HG03097 (cell line): ENCODE measurements around the gene TWSG1.
"Not testable (repeated sequence)": the region's sequence is repeated elsewhere in the genome, so short reads cannot be mapped to it uniquely, and the experiment has no call there.

Experiments
- ATAC-seq: cut with Tn5 transposase; IDR thresholded peaks from one replicate; pipeline ENCODE4 v1.9.1; 2021; ENCODE audit not compliant: unreplicated experiment, low FRiP score

Gene TWSG1

DNA sequence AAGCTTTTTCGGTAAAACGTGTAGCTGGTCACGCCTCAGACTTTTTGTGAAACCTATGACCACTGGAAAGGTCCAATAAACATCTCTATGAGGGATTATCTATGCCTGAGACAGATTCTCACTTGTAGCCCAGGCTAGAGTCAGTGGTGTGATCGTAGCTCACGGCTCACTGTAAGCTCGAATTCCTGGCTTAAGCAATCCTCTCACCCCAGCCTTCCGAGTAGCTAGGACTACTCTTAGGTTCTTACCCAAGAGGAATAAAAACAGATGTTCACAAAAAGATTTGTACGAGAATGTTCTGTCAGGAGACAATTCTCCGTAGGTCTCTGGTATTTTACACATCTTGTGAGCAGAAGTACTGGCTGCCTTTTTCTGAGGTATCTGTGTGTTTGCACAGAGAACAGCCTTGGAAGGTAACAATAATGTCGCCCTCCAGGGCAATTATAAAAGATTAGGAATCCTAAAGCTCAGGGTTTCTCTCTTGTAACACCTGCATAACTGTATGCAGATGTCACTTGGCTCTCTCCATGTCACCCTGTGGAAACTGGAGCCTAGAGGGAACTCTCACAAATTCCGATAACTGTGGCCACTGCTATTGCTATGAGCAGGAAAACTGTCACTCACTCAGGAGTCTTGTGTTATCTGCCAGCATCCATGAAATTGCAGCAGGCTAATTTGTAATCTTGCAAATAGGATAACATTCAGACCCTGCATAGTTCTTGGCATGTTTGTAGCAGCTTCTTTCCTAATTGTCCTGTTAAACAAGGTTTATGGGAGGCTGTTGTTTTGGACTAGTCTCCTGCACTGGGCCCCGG lies 115.2 kb downstream of the TWSG1 start:
- ATAC-seq: no peak

DNA sequence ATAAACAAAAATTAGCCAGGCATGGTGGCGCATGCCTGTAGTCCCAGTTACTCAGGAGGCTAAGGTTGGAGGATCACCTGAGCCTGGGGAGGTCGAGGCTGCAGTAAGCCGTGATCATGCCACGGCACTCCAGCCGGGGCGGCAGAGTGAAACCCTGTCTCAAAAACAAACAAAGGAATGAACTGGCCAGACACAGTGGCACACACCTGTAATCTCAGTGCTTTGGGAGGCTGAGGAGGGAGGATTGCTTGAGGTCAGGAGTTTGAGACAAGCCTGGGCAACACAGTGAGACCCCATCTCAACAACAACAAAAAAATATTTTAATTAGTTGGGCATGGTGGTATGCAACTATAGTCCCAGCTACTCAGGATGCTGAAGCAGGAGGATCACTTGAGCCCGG lies 116.3 kb downstream of the TWSG1 start:
- not testable (repeated sequence) for ATAC-seq
